ENCODE data around the gene FAM118B. TPM values are rescaled to one million over a fixed set of nuclear protein-coding genes. Genes with fewer than 3 reads are reported as not detected.
A peak's percentile ranks its signal among the peaks of the same experiment; 100 is the strongest.

The FAM118B gene
- total RNA-seq, 1 donor from 2014 or later = 25.9 TPM

DNA sequence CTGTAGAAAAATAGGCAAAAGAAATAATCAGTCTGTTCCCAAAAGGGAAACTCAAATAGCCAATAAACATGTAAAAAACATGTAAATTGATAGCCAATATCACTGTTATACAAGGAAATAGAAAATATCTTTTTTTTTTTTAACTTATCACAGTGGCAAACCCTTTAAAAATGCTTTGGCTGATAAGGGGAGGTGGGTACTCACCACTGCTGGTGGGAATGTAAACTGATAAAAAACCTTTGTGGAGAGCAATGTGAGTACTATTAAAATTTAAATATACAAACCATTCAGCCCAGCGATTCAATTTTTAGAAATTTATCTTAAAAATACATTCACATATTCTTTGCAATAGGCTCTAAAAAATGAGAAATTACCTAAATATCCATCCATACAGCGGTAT, 3.7 kb upstream of the FAM118B start:
- no peak overlapping the region for H3K4me3 Mint-ChIP-seq (ENCODE audit: unreplicated experiment)
- no peak overlapping the region for H3K27ac Mint-ChIP-seq (ENCODE audit: unreplicated experiment)
- no peaks in the 10 kb centered on the region for H3K9me3 Mint-ChIP-seq (ENCODE audit: low read depth)
- no peaks in the 10 kb centered on the region for H3K27me3 Mint-ChIP-seq (ENCODE audit: low read depth)
- H3K4me1 Mint-ChIP-seq (ENCODE audit: low read depth) = peaks cover 22% of the 10 kb centered on the region
- TF ChIP-seq, protein P1, sequence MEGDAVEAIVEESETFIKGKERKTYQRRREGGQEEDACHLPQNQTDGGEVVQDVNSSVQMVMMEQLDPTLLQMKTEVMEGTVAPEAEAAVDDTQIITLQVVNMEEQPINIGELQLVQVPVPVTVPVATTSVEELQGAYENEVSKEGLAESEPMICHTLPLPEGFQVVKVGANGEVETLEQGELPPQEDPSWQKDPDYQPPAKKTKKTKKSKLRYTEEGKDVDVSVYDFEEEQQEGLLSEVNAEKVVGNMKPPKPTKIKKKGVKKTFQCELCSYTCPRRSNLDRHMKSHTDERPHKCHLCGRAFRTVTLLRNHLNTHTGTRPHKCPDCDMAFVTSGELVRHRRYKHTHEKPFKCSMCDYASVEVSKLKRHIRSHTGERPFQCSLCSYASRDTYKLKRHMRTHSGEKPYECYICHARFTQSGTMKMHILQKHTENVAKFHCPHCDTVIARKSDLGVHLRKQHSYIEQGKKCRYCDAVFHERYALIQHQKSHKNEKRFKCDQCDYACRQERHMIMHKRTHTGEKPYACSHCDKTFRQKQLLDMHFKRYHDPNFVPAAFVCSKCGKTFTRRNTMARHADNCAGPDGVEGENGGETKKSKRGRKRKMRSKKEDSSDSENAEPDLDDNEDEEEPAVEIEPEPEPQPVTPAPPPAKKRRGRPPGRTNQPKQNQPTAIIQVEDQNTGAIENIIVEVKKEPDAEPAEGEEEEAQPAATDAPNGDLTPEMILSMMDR (IDR thresholded peaks at IDR 0.05) = no peak
- DNase-seq (ENCODE audit: low spot score) = no peak
- peaks cover 26% of the 10 kb centered on the region for H3K36me3 Mint-ChIP-seq (ENCODE audit: low read depth)

DNA sequence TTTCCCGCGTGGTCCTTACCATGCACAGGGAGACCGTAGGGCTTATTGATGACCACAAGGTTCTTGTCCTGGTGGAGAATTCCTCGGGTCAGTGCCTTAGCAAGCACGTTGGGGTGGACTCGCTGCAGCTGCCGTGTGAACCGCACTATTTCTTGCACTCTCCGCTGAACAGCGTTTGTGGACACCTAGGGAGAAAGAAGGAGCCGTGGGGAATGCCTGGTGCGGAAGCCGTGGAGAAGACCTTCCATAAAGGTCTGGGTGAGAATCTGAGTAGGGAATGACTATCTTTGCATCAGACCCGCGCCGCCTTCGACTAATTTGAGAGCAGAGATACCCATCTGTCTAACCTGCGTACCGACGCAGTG, 729 bp upstream of the FAM118B start:
- DNase-seq (ENCODE audit: low spot score) = no peak
- Mint-ChIP-seq H3K4me3 (ENCODE audit: unreplicated experiment) (peak overlapping the region; percentile 97), H3K27ac (ENCODE audit: unreplicated experiment) (peak overlapping the region; percentile 88), H3K9me3 (ENCODE audit: low read depth) (no peaks in the 10 kb centered on the region), H3K4me1 (ENCODE audit: low read depth) (peaks cover 35% of the 10 kb centered on the region), H3K36me3 (ENCODE audit: low read depth) (peaks cover 11% of the 10 kb centered on the region), H3K27me3 (ENCODE audit: low read depth) (no peaks in the 10 kb centered on the region)
- TF ChIP-seq, protein P1 (IDR thresholded peaks at IDR 0.05) = no peak

DNA sequence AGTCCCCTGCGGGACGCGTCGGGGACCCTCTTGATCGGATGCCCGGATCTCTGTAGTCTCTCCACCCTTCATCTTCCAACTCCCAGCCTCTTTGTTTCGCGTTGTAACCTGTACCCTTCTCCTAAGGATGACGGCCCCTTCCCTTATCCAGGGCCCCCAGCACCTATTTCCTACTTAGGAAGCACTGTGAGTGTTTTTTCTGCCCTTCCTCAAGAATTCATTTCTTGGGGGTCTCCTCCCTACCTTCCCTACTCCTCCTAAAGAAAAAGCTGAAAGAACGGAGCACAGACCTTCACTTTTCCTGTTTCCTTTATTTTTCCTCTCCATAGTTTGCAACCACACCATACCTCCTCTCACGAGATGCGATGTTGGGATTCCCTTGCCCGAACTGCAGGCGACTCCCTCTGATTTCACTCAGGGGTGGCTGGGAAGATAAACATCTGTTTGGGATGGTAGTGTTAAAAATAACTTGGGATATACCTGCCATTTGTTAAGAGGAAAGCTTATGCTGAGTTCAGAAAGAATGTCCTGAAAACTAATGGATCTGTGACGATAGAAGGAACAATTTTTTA, 593 bp downstream of the FAM118B start:
- peak overlapping the region; percentile 88 for H3K27ac Mint-ChIP-seq (ENCODE audit: unreplicated experiment)
- H3K4me1 Mint-ChIP-seq (ENCODE audit: low read depth) = peaks cover 35% of the 10 kb centered on the region
- H3K36me3 Mint-ChIP-seq (ENCODE audit: low read depth) = peaks cover 7% of the 10 kb centered on the region
- H3K4me3 Mint-ChIP-seq (ENCODE audit: unreplicated experiment) = peak overlapping the region; percentile 97
- no peaks in the 10 kb centered on the region for H3K27me3 Mint-ChIP-seq (ENCODE audit: low read depth)
- no peaks in the 10 kb centered on the region for H3K9me3 Mint-ChIP-seq (ENCODE audit: low read depth)
- no peak for DNase-seq (ENCODE audit: low spot score)
- TF ChIP-seq, protein P1 (IDR thresholded peaks at IDR 0.05) = no peak

DNA sequence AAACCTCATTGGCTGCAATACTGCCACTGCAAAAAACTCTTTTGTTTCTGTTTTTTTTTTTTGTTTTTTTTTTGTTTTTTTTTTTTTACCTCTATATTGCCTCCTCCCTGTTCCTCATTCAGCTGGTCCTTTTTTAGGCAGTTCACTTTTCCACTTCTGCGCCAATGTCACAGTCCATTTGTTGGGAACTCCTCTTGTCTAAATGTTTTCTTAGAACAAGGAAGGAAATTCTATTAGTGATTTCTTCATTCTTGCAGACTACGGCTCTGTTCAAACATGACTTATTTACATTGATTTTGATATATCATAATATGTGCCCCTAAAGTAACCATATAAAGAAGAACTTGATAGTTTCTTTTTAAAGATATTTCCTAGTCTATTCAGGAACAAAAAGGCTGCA, 2.9 kb downstream of the FAM118B start:
- Mint-ChIP-seq H3K36me3 (ENCODE audit: low read depth) (peaks cover 1% of the 10 kb centered on the region), H3K4me3 (ENCODE audit: unreplicated experiment) (no peak overlapping the region), H3K4me1 (ENCODE audit: low read depth) (peaks cover 40% of the 10 kb centered on the region), H3K27ac (ENCODE audit: unreplicated experiment) (no peak overlapping the region), H3K9me3 (ENCODE audit: low read depth) (no peaks in the 10 kb centered on the region), H3K27me3 (ENCODE audit: low read depth) (no peaks in the 10 kb centered on the region)
- TF ChIP-seq, protein P1 (IDR thresholded peaks at IDR 0.05) = no peak
- no peak for DNase-seq (ENCODE audit: low spot score)

DNA sequence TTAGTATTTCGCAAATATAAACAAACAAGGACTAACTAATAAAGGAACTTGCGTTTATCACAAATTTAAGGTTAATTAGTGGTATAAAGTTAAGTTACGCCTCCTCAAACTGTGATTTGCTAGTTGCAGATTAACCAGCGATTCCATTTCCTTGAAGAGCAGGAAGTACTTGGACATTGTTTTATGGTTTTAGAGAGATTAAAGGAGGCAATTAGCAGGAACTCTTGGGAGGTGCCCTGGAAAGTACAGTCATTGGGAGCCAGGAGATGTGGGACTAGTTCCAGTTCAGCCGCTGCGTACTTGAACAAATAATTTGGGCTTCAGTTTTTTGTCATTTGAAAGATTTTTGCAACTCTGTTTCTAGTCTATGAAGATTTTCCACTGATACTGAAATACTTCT, 3.3 kb downstream of the FAM118B start:
- TF ChIP-seq, protein P1 (IDR thresholded peaks at IDR 0.05) = no peak
- Mint-ChIP-seq H3K36me3 (ENCODE audit: low read depth) (no peaks in the 10 kb centered on the region), H3K9me3 (ENCODE audit: low read depth) (no peaks in the 10 kb centered on the region), H3K4me1 (ENCODE audit: low read depth) (peaks cover 42% of the 10 kb centered on the region), H3K27ac (ENCODE audit: unreplicated experiment) (no peak overlapping the region), H3K4me3 (ENCODE audit: unreplicated experiment) (no peak overlapping the region), H3K27me3 (ENCODE audit: low read depth) (no peaks in the 10 kb centered on the region)
- no peak for DNase-seq (ENCODE audit: low spot score)

All from chondrocyte (in vitro differentiated cells).